SK-N-MC (cell line): Measurements from ENCODE around the gene ALDH1A2.

ENCODE experiments used
- EZH2 ChIP-seq: fragments of 200-600 bp; sonication (generic); IDR thresholded peaks from one replicate; pipeline ENCODE4 v1.6.1; 2017; ENCODE audit warnings: antibody characterized with exemption
- FOXP2 ChIP-seq: optimal IDR thresholded peaks from 2 replicates; pipeline ENCODE3; 2011; ENCODE audit warnings: mild to moderate bottlenecking, moderate library complexity; ENCODE audit not compliant: insufficient read depth; ENCODE audit errors: extremely low read length, control extremely low read depth
- POLR2AphosphoS5 ChIP-seq: IDR thresholded peaks from 2 replicates; pipeline ENCODE4 v1.6.1; 2012; ENCODE audit warnings: mild to moderate bottlenecking, low read depth, low read length, borderline replicate concordance

GRCh38 chr15:57996561-57996960 is 69.0 kb downstream of the ALDH1A2 start:
- no peak for TF ChIP-seq EZH2
- no peak for TF ChIP-seq POLR2AphosphoS5
- TF ChIP-seq FOXP2, result no peak
